HUDEP-2 (cell line): ENCODE results near the gene KATNAL1.

Experiments
- DNase-seq, 76 experiments: peaks; one replicate each; lab custom pipeline; 2025; ENCODE audit not compliant: unreplicated experiment in 76 of 76; lab: John Stamatoyannopoulos, UW

The KATNAL1 gene

GRCh38 chr13:30333616-30334015 lies 26.3 kb upstream of the KATNAL1 start:
- DNase-seq = no peak

DNA sequence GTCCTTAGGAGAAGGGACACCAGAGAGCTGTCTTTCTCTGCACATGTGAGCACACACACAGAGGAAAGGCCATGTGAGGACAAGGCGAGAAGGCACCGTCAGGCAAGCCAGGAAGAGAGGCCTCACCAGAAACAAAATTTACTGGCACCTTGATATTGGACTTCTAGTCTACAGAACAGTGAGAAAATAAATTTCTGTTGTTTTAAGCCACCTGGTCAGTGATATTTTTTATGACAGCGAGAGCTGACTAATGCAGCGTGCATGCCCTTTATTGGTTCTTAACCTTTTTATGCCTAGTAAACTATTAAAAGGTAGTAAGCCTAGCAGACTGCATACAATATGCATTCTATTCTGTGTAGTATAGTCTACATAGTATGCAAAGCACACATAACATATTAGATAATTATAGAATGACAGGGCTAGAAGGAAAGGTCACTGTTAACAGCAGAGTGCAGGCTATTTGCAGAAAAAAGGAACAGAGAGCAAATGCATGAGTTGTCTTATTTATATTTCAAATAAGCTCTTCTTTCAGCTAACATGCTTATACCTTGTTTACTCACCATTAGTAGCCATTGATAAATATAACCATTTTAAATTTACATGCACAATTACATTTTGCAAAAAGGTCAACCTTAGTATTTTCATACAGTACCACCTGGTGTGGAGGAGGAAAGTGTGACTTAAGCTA lies 25.2 kb upstream of the KATNAL1 start:
- DNase-seq = no peak

- DNase-seq = no peak
These were observed 24.0 kb upstream of the KATNAL1 start for GRCh38 chr13:30331331-30331771.

DNA sequence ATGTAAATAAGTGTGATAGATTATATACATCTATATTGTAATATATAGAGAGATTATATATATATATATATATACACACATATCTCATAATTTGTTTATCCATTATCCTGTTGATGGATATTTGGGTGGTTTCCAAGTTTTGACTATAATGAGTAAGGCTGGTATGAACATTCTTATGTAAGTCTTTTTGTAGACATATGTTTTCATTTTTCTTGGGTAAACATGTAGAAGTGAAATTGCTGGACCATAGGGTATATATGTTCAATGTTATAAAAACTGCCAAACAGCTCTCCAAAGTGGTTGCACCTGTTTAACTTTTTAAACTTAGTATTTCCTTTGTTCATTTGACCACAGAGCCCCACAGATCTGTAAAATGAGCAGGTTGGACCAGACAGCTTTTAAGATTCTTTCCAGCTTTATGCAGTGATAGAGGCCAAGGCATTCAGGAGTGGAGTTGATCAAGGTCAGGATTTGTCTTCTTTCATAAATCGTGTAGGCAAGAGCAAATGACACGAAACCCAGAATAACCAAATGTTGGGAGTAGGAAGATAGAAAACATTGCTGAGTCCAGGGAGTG lies 21.7 kb upstream of the KATNAL1 start:
- no peak for DNase-seq

DNA sequence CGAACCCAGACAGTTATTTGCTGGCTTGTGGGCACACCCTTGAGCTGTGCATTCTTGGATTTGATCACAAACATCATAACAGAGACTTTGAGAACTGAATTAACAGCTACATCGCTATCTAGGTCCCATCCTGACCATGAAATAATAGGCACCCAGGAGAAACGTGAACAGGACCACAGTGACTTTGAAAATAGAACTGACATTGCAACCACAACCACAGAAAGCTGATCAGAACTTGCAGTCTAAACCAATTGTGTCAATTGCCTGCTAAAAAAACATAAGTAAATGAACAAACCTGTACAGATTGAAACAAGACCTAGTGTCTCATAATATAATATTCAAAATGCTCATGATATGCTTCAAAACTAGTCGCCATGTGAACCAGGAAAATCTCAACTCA lies 18.3 kb upstream of the KATNAL1 start:
- no peak for DNase-seq

DNA sequence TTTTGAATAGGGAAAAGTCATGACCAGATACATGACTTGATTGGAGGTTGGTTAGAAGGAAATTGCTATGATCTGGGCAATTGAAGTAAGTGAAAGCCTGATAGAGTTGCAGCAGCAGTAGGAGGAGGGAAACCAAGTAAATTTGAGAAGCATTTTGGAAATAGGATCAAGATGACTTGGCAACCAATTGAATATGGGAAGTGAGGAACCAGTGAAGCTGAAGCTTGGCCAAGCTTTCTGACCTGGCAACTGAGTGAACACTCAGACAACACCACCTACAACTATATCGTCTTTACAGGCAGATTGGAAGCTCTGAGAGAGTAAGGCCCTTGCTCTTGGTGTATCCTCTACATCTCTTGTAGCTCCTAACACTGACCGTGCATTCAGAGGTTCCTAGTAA lies 16.2 kb upstream of the KATNAL1 start:
- DNase-seq = no peak

- peak in 2 of 76 experiments; percentile 5 to 26 for DNase-seq
These were observed 15.1 kb upstream of the KATNAL1 start for GRCh38 chr13:30322428-30322827.

- DNase-seq = no peak
These were observed 13.9 kb upstream of the KATNAL1 start for GRCh38 chr13:30321256-30321655.

GRCh38 chr13:30319655-30320054 lies 12.3 kb upstream of the KATNAL1 start:
- DNase-seq = no peak

GRCh38 chr13:30319130-30319529 lies 11.8 kb upstream of the KATNAL1 start:
- DNase-seq = no peak

- DNase-seq = no peak
These were observed 10.7 kb upstream of the KATNAL1 start for GRCh38 chr13:30318026-30318425.

- no peak for DNase-seq
These were observed 7.2 kb upstream of the KATNAL1 start for GRCh38 chr13:30314562-30314961.

- no peak for DNase-seq
These were observed 6.7 kb upstream of the KATNAL1 start for GRCh38 chr13:30314069-30314468.

GRCh38 chr13:30313311-30313710 lies 6.0 kb upstream of the KATNAL1 start:
- DNase-seq = no peak

- DNase-seq = no peak
These were observed 5.6 kb upstream of the KATNAL1 start for GRCh38 chr13:30312904-30313303.

GRCh38 chr13:30308548-30308947 lies 1.2 kb upstream of the KATNAL1 start:
- peak in 15 of 76 experiments; percentile 3 to 46 (median 17) for DNase-seq

DNA sequence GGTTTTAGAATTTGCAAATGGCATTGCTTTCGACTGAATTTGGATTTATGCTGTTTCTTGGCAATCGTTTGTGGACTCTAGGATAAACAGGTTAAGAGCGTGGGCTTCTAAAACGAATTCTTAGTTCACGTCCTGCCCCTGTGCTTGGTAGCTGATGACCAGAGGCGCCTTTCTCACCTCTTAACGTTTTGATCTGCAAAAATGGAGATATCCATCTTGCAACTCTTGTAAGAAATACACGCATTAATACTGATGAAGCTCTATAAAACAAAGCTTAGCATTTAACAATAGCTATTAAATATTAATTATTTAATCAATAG lies 580 bp upstream of the KATNAL1 start:
- no peak for DNase-seq

DNA sequence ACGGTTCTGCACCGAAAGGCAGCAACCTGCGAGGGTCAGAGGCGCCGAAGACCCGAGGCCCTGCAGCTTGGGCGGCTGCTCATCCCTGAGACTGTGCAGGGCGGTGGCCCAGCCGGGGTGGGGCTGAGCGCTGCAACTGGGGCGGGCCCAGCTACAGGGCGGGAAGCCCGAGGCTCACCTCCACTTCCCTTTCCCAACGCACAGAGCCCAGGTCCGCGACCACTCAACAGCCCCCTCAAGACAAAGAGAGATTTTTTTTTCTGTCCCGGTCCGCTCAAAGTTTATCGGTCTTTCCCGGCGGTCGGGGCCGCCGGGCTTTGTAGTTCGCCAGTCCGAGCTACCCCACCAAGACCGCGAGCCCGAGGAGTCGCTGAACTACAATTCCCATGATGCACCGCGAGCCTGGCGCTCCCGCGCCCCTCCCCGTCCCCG lies 573 bp downstream of the KATNAL1 start:
- DNase-seq = peak in 74 of 76 experiments; percentile 36 to 92 (median 80)

GRCh38 chr13:30305456-30305970 lies 1.8 kb downstream of the KATNAL1 start:
- DNase-seq = peak in 14 of 76 experiments; percentile 1 to 49 (median 14)

DNA sequence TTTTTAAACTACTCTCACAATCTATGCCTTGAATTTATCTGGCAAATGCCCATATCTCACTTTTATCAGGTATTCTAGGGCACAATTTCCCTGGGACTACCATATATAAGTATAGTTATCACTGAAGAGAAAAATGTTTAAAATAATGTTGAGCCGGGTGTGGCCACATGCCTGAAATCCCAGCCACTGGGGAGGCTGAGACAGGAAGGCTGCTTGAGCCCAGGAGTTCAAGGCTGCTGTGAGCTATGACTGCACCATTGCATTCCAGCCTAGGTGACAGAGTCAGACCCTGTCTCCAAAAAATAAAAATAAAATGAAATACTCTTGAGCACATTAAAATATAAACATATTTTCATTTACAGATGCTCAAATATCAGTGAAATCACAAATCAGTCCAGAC lies 4.1 kb downstream of the KATNAL1 start:
- DNase-seq = no peak

GRCh38 chr13:30301827-30302226 lies 5.5 kb downstream of the KATNAL1 start:
- no peak for DNase-seq

- DNase-seq = no peak
These were observed 6.8 kb downstream of the KATNAL1 start for GRCh38 chr13:30300596-30300995.
